Ishikawa (cell line): Measurements from ENCODE around the gene JOSD1.

ENCODE experiments used
- CREB1 ChIP-seq: IDR thresholded peaks from 2 replicates; pipeline ENCODE4 v1.6.1; 2012; ENCODE audit warnings: low read depth
- EGR1 ChIP-seq: IDR thresholded peaks from 2 replicates; pipeline ENCODE4 v1.6.1; 2012
- EP300 ChIP-seq: IDR thresholded peaks from 2 replicates; pipeline ENCODE4 v1.6.1; 2012; ENCODE audit warnings: borderline replicate concordance
- NFIC ChIP-seq: IDR thresholded peaks from 2 replicates; pipeline ENCODE4 v1.6.1; 2012
- RAD21 ChIP-seq: IDR thresholded peaks from 2 replicates; pipeline ENCODE4 v1.6.1; 2012; ENCODE audit warnings: low read depth
- REST ChIP-seq: IDR thresholded peaks from 2 replicates; pipeline ENCODE4 v1.6.1; 2012; ENCODE audit warnings: low read depth, mild to moderate bottlenecking
- TAF1 ChIP-seq: IDR thresholded peaks from 2 replicates; pipeline ENCODE4 v1.6.1; 2012; ENCODE audit warnings: low read depth, mild to moderate bottlenecking
- TCF12 ChIP-seq: IDR thresholded peaks from 2 replicates; pipeline ENCODE4 v1.6.1; 2012; ENCODE audit warnings: low read depth
- TEAD4 ChIP-seq: IDR thresholded peaks from 2 replicates; pipeline ENCODE4 v1.6.1; 2012
- USF1 ChIP-seq: IDR thresholded peaks from 2 replicates; pipeline ENCODE4 v1.6.1; 2012
- YY1 ChIP-seq: IDR thresholded peaks from 2 replicates; pipeline ENCODE4 v1.6.1; 2012; ENCODE audit warnings: low read depth
- TF ChIP-seq, protein P1 (sequence below): IDR thresholded peaks from 2 replicates; pipeline ENCODE4 v1.6.1; 2012

- TF ChIP-seq, protein P1, sequence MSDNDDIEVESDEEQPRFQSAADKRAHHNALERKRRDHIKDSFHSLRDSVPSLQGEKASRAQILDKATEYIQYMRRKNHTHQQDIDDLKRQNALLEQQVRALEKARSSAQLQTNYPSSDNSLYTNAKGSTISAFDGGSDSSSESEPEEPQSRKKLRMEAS: no peak
- TF ChIP-seq EGR1: no peak
- TF ChIP-seq REST: no peak
- TF ChIP-seq USF1: no peak
- TF ChIP-seq YY1: no peak
- TF ChIP-seq EP300: no peak
- no peak for TF ChIP-seq TAF1
- no peak for TF ChIP-seq NFIC
- TF ChIP-seq RAD21: no peak
- TF ChIP-seq CREB1: no peak
- no peak for TF ChIP-seq TEAD4
- TF ChIP-seq TCF12: no peak
Observed at GRCh38 chr22:38742176-38742942, 41.6 kb upstream of the JOSD1 start.
